Measurements from ENCODE around the gene CLSTN2.

DNA sequence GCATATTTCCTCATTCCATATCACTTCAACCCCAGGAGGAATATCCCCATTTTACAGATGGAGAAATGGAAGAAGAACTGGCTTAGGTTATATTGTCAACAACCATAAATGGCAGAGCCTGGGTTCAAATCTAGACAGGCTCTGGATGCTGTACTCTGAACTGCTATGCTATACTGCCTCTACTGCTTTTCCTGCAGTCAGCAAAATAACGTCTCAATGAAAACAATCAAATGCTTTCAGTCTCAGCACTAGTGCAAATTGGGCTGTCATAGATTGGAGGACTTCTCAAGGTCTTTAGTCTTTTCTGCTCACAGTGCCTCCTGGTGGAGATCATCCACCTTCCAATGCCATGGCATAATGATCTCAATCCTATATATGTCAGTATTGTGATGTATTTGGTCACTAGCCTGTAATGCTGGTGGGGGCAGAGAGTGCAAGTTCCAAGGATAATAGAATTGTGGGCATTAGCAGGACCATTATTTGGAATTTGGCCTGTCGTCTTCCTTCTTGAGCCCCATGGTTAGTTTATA is 285.0 kb downstream of the CLSTN2 start:
- TF ChIP-seq, protein P1, sequence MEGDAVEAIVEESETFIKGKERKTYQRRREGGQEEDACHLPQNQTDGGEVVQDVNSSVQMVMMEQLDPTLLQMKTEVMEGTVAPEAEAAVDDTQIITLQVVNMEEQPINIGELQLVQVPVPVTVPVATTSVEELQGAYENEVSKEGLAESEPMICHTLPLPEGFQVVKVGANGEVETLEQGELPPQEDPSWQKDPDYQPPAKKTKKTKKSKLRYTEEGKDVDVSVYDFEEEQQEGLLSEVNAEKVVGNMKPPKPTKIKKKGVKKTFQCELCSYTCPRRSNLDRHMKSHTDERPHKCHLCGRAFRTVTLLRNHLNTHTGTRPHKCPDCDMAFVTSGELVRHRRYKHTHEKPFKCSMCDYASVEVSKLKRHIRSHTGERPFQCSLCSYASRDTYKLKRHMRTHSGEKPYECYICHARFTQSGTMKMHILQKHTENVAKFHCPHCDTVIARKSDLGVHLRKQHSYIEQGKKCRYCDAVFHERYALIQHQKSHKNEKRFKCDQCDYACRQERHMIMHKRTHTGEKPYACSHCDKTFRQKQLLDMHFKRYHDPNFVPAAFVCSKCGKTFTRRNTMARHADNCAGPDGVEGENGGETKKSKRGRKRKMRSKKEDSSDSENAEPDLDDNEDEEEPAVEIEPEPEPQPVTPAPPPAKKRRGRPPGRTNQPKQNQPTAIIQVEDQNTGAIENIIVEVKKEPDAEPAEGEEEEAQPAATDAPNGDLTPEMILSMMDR (conservative IDR thresholded peaks at IDR 0.05 in 1 of 2, IDR thresholded peaks at IDR 0.05 in 1 of 2; ENCODE audit: extremely low read depth in 1 of 2, insufficient read depth in 1 of 2, low read depth in 1 of 2, low read length in 2 of 2): peak; percentile 14 to 21
- TF ChIP-seq EZH2 (IDR thresholded peaks at IDR 0.05; ENCODE audit: borderline replicate concordance, low read length): no peak
